HEK293 (cell line): ENCODE results near the gene CR1.

ENCODE experiments used
- ZNF639 ChIP-seq: fragments of 450-650 bp; formaldehyde crosslinking; IDR thresholded peaks from 2 replicates; pipeline ENCODE4 v1.5.1; 2016; ENCODE audit warnings: missing biosample characterization, missing genetic modification characterization
- ZNF768 ChIP-seq: fragments of 450-650 bp; formaldehyde crosslinking; IDR thresholded peaks from 2 replicates; pipeline ENCODE4 v1.5.1; 2018; ENCODE audit warnings: missing biosample characterization, mild to moderate bottlenecking, missing genetic modification characterization

GRCh38 chr1:207486198-207486597 lies 9.8 kb upstream of the CR1 start:
- TF ChIP-seq ZNF768: no peak
- TF ChIP-seq ZNF639 (tag by site-specific recombination): no peak
